Measurements from ENCODE around the gene NUAK2.
"Not testable (repeated sequence)": the region's sequence is repeated elsewhere in the genome, so short reads cannot be mapped to it uniquely, and the experiment has no call there.

Gene NUAK2

DNA sequence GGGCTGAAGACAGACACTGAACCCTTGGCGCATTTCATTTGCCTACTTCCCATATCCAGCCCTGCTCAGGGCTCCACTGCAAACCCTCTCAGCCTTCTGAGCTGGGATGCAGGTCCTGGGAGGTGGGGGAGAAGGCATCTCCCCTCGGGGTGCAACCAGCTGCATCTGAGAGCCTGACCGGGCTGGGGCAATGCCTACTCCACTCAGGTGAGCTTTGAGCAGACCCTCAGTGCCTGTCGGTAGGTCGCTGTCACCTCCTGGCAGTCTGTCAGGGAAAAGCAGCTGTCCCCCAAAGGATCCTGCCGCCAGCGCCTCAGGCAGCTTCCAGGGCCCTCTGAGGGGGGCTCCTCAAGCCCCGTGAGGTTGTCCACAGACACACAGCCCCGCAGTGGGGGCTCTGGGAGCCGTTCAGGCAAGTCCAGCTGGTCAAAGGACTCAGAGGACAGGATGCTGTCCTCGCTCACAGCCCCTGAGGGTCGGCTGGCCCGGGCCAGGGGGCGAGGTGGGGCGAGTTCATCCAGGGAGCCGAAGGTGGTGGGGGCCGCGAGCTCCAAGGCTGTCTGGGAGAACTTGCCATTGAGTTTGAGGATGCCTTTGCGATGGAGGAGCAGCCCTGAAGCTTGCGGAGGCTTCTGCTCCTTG is 18.2 kb downstream of the NUAK2 start:
- TF ChIP-seq CTCF (conservative IDR thresholded peaks at IDR 0.05; ENCODE audit: low read length) = no peak
- DNase-seq (ENCODE audit: low read depth) = no peak
- no peak overlapping the region for H3K4me3 ChIP-seq (ENCODE audit: low read length)

DNA sequence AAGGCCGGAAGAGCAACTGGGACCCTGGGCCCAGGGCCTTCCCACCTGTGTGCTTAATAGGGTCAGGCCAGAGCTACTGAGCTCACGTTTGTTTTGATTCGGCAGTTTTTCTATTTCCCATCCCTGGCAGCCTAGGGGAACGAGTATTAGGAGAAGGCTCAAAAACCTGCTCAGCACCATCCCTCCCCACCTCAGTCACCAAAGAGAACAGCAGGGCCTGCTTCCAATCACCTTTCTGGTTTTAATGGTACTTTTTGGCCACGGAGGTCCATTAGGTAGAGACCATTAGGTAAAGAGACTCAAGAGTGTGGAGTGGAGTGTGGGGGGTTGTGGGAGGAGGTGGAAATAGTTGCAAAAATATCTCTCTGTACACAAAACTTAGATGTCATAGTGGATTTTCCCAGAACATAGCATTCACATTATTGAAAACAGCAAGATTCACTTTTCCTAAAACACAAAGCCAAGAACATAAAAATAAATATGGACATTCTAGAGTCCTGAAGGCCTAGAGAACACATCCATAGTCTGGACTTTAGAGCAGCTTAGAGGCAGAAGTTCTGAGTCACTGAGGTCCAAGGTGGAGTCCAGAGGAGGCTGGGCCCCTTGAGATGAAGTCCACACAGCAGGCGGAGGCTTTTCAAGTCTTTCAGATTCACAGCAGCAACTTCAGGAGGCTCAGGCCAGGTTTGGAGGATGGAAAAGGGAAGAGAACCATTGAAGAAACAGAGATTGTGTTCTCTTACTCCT is 19.5 kb downstream of the NUAK2 start:
- DNase-seq (ENCODE audit: low read depth) = peak; percentile 54
- TF ChIP-seq CTCF (conservative IDR thresholded peaks at IDR 0.05; ENCODE audit: low read length) = no peak
- no peak overlapping the region for H3K4me3 ChIP-seq (ENCODE audit: low read length)

GRCh38 chr1:205301205-205301821 is 20.2 kb downstream of the NUAK2 start:
- TF ChIP-seq CTCF (conservative IDR thresholded peaks at IDR 0.05; ENCODE audit: low read length) = no peak
- peak; percentile 97 for DNase-seq (ENCODE audit: low read depth)
- H3K4me3 ChIP-seq (ENCODE audit: low read length) = no peak overlapping the region; the same call in 1 of the 2 replicates

DNA sequence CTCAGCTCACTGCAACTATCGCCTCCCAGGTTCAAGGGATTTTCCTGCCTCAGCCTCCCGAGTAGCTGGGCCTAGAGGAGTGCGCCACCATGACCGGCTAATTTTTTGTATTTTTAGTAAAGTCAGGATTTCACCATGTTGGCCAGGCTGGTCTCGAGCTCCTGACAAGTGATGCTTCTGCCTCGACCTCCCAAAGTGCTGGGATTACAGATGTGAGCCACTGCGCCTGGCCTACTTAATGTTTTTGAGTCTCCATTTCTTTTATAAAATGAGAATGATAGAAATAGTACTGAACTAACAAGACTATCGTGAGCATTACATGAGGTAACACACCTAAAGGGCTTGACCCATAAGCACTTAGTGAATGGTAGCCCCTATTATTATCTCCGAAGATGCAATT is 21.4 kb downstream of the NUAK2 start:
- TF ChIP-seq CTCF (conservative IDR thresholded peaks at IDR 0.05; ENCODE audit: low read length) = no peak
- no peak overlapping the region for H3K4me3 ChIP-seq (ENCODE audit: low read length)
- DNase-seq (ENCODE audit: low read depth) = no peak

DNA sequence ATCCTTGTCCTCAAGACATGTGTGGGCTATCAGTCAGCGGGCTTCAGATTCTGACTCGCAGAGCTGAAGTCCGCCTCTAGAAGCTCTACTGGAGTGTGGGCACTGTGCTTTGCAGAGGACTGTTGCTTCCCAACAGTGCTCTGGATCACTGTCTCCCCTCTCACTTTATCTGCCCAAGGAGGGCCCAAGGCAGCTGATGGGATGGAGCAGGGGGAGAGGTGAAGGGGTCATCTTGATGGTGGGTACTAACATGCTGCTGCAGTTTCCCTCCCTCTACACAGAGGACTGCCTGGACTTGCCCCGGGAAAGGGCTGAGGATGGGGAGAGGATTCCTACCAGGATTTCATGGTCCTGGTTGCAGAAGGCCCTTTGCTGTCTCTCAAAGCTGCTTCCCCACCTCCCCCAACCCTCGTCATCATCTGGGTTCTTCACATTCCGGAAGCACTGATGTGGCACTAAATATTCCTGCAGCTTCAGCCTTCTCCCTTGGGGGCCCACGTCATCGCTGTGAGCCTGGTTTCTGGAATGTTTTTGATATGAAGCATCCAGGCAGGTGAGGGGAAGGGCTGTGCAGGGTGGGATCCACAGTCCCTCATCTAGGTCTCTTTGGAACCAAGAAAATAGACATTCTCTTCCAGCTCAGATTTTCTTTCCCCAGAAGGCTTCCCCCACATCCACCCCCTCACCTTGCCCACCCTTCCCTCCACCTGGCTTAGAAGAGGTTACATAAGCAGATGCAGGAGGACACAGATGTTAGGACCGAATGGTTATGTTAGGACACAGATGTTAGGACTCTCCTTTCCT is 23.2 kb downstream of the NUAK2 start:
- no peak overlapping the region for H3K4me3 ChIP-seq (ENCODE audit: low read length)
- DNase-seq (ENCODE audit: low read depth) = peak; percentile 98
- TF ChIP-seq CTCF (conservative IDR thresholded peaks at IDR 0.05; ENCODE audit: low read length) = no peak

GRCh38 chr1:205297546-205298177 is 23.9 kb downstream of the NUAK2 start:
- not testable (repeated sequence) for DNase-seq (ENCODE audit: low read depth)

DNA sequence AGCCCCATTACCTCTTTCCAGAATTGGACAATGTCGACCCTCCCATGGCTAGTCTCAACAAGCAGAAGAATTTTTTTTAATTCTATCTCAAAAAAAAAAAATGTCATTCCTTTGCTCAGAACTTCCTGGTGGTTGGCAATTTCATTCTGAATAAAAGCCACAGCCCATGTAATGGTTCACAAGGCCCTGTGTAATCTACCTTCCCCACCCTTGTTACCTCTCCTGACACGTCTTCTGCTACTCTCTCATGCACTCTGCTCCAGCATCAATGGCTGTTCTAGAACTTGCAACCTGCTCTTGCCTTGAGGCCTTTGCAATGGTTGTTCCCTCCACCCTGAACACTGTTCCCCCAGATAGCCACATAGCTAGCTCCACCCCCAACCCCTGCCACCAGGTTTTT is 25.4 kb downstream of the NUAK2 start:
- no peak overlapping the region for H3K4me3 ChIP-seq (ENCODE audit: low read length)
- no peak for DNase-seq (ENCODE audit: low read depth)
- TF ChIP-seq CTCF (conservative IDR thresholded peaks at IDR 0.05; ENCODE audit: low read length) = no peak

More at GRCh38 chr1:205297546-205298177, 23.9 kb downstream of the NUAK2 start:
- not testable (repeated sequence) for H3K4me3 ChIP-seq (ENCODE audit: low read length)

Data from AG10803 (cell line).